Natural killer cell (primary cell): ENCODE data around the gene ATP6V1G2. TPM values are rescaled to one million over a fixed set of nuclear protein-coding genes. Genes with fewer than 3 reads are reported as not detected.
A peak's percentile ranks its signal among the peaks of the same experiment; 100 is the strongest.
"Not testable (repeated sequence)": the region's sequence is repeated elsewhere in the genome, so short reads cannot be mapped to it uniquely, and the experiment has no call there.

Source experiments
- ATAC-seq, 3 donors: fragments of 150-1000 bp in 2 of 3; fragments of 200-7000 bp in 1 of 3; cut with Tn5 transposase; 1 replicate in 1 of 3; 2 replicates in 2 of 3; pipeline ENCODE4 v1.10.0; 2021; ENCODE audit warnings: mild to moderate bottlenecking in 2 of 3, moderate library complexity in 2 of 3
- DNase-seq, 2 donors: peaks; one replicate each; pipeline versions ENCODE4 v3.0.0 to v3.0.0-alpha.2; 2013 to 2021; ENCODE audit warnings: mixed read lengths in 1 of 2
- H3K27ac ChIP-seq: one replicate; pipeline ENCODE4 v1.5.1; 2013; ENCODE audit warnings: mild to moderate bottlenecking, low read length
- H3K27me3 ChIP-seq: one replicate; pipeline ENCODE4 v1.6.1; 2013; ENCODE audit warnings: low read length; ENCODE audit not compliant: control insufficient read depth, insufficient read depth
- H3K36me3 ChIP-seq: one replicate; pipeline ENCODE4 v1.6.1; 2013; ENCODE audit warnings: low read length; ENCODE audit not compliant: control insufficient read depth, insufficient read depth
- H3K4me1 ChIP-seq: one replicate; pipeline ENCODE4 v1.6.1; 2013; ENCODE audit warnings: low read length; ENCODE audit not compliant: control insufficient read depth, insufficient read depth
- H3K4me3 ChIP-seq: one replicate; pipeline ENCODE4 v1.5.1; 2013; ENCODE audit warnings: low read length
- H3K9me3 ChIP-seq: one replicate; pipeline ENCODE4 v1.6.1; 2013; ENCODE audit warnings: low read length; ENCODE audit not compliant: control insufficient read depth, insufficient read depth
- H3K27ac Mint-ChIP-seq, 2 donors: one replicate each; pipeline ENCODE4 v1.8.0; 2022; ENCODE audit warnings: mild to moderate bottlenecking in 2 of 2, mixed read lengths in 2 of 2, moderate library complexity in 1 of 2
- H3K27me3 Mint-ChIP-seq, 2 donors: one replicate each; pipeline ENCODE4 v1.8.0; 2022; ENCODE audit warnings: low read depth in 2 of 2, mixed read lengths in 2 of 2
- H3K36me3 Mint-ChIP-seq: one replicate; pipeline ENCODE4 v1.8.0; 2022; ENCODE audit warnings: mixed read lengths
- H3K4me1 Mint-ChIP-seq, 2 donors: one replicate each; pipeline ENCODE4 v1.8.0; 2022; ENCODE audit warnings: mixed read lengths in 2 of 2
- H3K4me3 Mint-ChIP-seq: one replicate; pipeline ENCODE4 v1.8.0; 2022; ENCODE audit warnings: mild to moderate bottlenecking, moderate library complexity, mixed read lengths
- H3K9me3 Mint-ChIP-seq, 2 donors: one replicate each; pipeline ENCODE4 v1.8.0; 2022; ENCODE audit warnings: mixed read lengths in 2 of 2
- CTCF ChIP-seq: fragments of 200-600 bp; IDR thresholded peaks from one replicate; pipeline ENCODE4 v1.8.0; 2022; ENCODE audit warnings: antibody characterized with exemption
- WGBS: methylation state at CpG from one replicate; pipeline ENCODE4 v1.1.7; 2013; ENCODE audit warnings: missing lambda C conversion rate; ENCODE audit not compliant: insufficient coverage; 5-methylcytosine and 5-hydroxymethylcytosine counted together
- intact Hi-C: fragments of 100-400 bp; cut with micrococcal nuclease; formaldehyde crosslinking; loops from one replicate; pipeline ENCODE4 v1.14.2; 2022
- total RNA-seq, 4 donors: library from RNA; stranded (reverse); fragments of 120-200 nt in 1 of 4; gene quantifications; one replicate each; pipeline versions ENCODE4 v1.2.3 to v1.2.4, GENCODE V29; 2013 to 2022

The ATP6V1G2 gene
- total RNA-seq, 3 donors from 2014 or later (not counting 1 experiment from before 2014, with no cell fraction given) = 1.0 to 2.5 (median 2.1) TPM

- DNase-seq (peak in 1 of 2 donors; percentile 34), ATAC-seq (no peak)
- Histone ChIP-seq H3K4me1 (peaks cover 60% of the 10 kb centered on the region), H3K27me3 (no peaks in the 10 kb centered on the region), H3K9me3 (no peaks in the 10 kb centered on the region), H3K4me3 (no peak overlapping the region), H3K36me3 (no peaks in the 10 kb centered on the region), H3K27ac (no peak overlapping the region)
- intact Hi-C loops = loop anchor here (5.0 kb wide), 1 partner anchor 106 kb away; the partner anchor contains the start of genes C6orf47 and GPANK1
- no peak for TF ChIP-seq CTCF
- H3K9me3 Mint-ChIP-seq = no peaks in the 10 kb centered on the region
- H3K4me3 Mint-ChIP-seq = no peak overlapping the region
- H3K27me3 Mint-ChIP-seq = no peaks in the 10 kb centered on the region
- H3K36me3 Mint-ChIP-seq = no peaks in the 10 kb centered on the region
- H3K27ac Mint-ChIP-seq = peak overlapping the region in 1 of 2 donors; percentile 65
- H3K4me1 Mint-ChIP-seq = peaks cover 40 to 49% of the 10 kb centered on the region in 2 donors
- WGBS = 31% methylated on average over 2 of the region's 3 CpGs
These were observed 9.9 kb upstream of the ATP6V1G2 start for GRCh38 chr6:31556307-31556706.

- H3K9me3 ChIP-seq, H3K9me3 Mint-ChIP-seq, H3K27me3 Mint-ChIP-seq, H3K4me3 ChIP-seq, H3K27ac ChIP-seq, H3K27me3 ChIP-seq, H3K36me3 ChIP-seq, H3K36me3 Mint-ChIP-seq: not testable (repeated sequence)
- 11% methylated on average over 5 of the region's 5 CpGs for WGBS
- ATAC-seq = peak; percentile 40 to 63 (median 41)
- intact Hi-C loops = loop anchor here (1.0 kb wide), 1 partner anchor 47 kb away; no protein-coding TSS in a partner anchor
- peak; percentile 66 for TF ChIP-seq CTCF
- peak; percentile 57 to 86 for DNase-seq
- H3K4me3 Mint-ChIP-seq = peak overlapping the region; percentile 6
- peak overlapping the region; percentile 38 to 80 for H3K27ac Mint-ChIP-seq
- H3K4me1 Mint-ChIP-seq = peaks cover 28 to 39% of the 10 kb centered on the region in 2 donors
- H3K4me1 ChIP-seq = peaks cover 38% of the 10 kb centered on the region
These were observed 5.0 kb upstream of the ATP6V1G2 start for GRCh38 chr6:31551371-31551770.

GRCh38 chr6:31548544-31548873, 2.1 kb upstream of the ATP6V1G2 start:
- no peaks in the 10 kb centered on the region for H3K9me3 Mint-ChIP-seq
- Histone ChIP-seq H3K4me3 (no peak overlapping the region), H3K27ac (peak overlapping the region; percentile 87), H3K36me3 (no peaks in the 10 kb centered on the region), H3K27me3 (no peaks in the 10 kb centered on the region), H3K9me3 (no peaks in the 10 kb centered on the region), H3K4me1 (peaks cover 33% of the 10 kb centered on the region)
- no peak for TF ChIP-seq CTCF
- 100% methylated on average over 2 of the region's 2 CpGs for WGBS
- H3K4me3 Mint-ChIP-seq = peak overlapping the region; percentile 45
- DNase-seq (no peak), ATAC-seq (no peak)
- no peaks in the 10 kb centered on the region for H3K36me3 Mint-ChIP-seq
- peaks cover 30 to 37% of the 10 kb centered on the region in 2 donors for H3K4me1 Mint-ChIP-seq
- H3K27ac Mint-ChIP-seq = peak overlapping the region; percentile 90 to 97
- no peaks in the 10 kb centered on the region for H3K27me3 Mint-ChIP-seq
- intact Hi-C loops = loop anchor here (10.0 kb wide), 1 partner anchor 186 kb away; the partner anchor contains the start of gene CLIC1
